Prostate gland (tissue), 2 donors: ENCODE results near the gene ASB12.

ENCODE experiments used
- CTCF ChIP-seq, 4 experiments: fragments of 200-600 bp in 2 of 4; fragments of 450-650 bp in 2 of 4; sonication (generic) in 2 of 4; IDR thresholded peaks; 1 replicate in 3 of 4; 2 replicates in 1 of 4; pipeline ENCODE4 v1.5.1; 2016 to 2019; ENCODE audit warnings: antibody characterized with exemption in 4 of 4, mild to moderate bottlenecking in 2 of 4, moderate library complexity in 2 of 4
- POLR2A ChIP-seq: fragments of 450-650 bp; IDR thresholded peaks from one replicate; pipeline ENCODE4 v1.6.1; 2016; ENCODE audit warnings: antibody characterized with exemption, mild to moderate bottlenecking
- POLR2AphosphoS5 ChIP-seq: sonication (generic); formaldehyde crosslinking; IDR thresholded peaks from one replicate; pipeline ENCODE4 v1.6.1; 2017; ENCODE audit warnings: antibody characterized with exemption

GRCh38 chrX:64190136-64190740 is 40.2 kb downstream of the ASB12 start:
- no peak for TF ChIP-seq CTCF (IDR thresholded peaks at IDR 0.05)
- TF ChIP-seq POLR2AphosphoS5: no peak
- no peak for TF ChIP-seq POLR2A
